SK-N-MC (cell line): ENCODE results near the gene ZNF366.

ENCODE experiments used
- EZH2 ChIP-seq: fragments of 200-600 bp; sonication (generic); IDR thresholded peaks from one replicate; pipeline ENCODE4 v1.6.1; 2017; ENCODE audit warnings: antibody characterized with exemption
- FOXP2 ChIP-seq: optimal IDR thresholded peaks from 2 replicates; pipeline ENCODE3; 2011; ENCODE audit warnings: mild to moderate bottlenecking, moderate library complexity; ENCODE audit not compliant: insufficient read depth; ENCODE audit errors: extremely low read length, control extremely low read depth
- POLR2AphosphoS5 ChIP-seq: IDR thresholded peaks from 2 replicates; pipeline ENCODE4 v1.6.1; 2012; ENCODE audit warnings: mild to moderate bottlenecking, low read depth, low read length, borderline replicate concordance

DNA sequence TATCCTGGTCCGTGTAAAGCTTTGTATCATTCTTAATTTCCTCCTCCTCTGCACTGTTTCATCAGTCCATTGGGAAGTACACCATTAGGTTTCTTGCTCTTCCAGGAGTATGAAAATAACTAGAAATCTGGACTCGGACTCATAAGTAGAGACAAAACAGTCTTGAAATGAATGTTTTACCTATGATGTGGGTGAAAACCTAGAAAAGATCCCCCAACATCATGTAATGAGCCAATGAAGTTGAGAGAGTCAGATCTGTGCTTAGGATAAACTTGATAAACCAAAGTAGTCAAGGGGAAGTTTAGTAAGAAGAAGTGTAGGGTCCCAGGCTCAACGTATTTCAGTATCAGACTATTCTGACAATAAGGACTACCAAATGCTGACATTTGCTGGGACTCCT is 25.2 kb downstream of the ZNF366 start:
- TF ChIP-seq POLR2AphosphoS5: no peak
- TF ChIP-seq EZH2: no peak
- TF ChIP-seq FOXP2: no peak
